Stimulated activated CD8-positive, alpha-beta memory T cell treated with anti-CD3 and anti-CD28 coated beads, Interleukin-2, amount 100 ng/mL, for 1 hour (primary cell): ENCODE data around the gene CFAP69.
"Not testable (repeated sequence)": the region's sequence is repeated elsewhere in the genome, so short reads cannot be mapped to it uniquely, and the experiment has no call there.

Source experiments
- DNase-seq, 2 donors: peaks; one replicate each; pipeline ENCODE4 v3.0.0-alpha.2; 2020; ENCODE audit warnings: low read depth in 2 of 2

The CFAP69 gene

DNA sequence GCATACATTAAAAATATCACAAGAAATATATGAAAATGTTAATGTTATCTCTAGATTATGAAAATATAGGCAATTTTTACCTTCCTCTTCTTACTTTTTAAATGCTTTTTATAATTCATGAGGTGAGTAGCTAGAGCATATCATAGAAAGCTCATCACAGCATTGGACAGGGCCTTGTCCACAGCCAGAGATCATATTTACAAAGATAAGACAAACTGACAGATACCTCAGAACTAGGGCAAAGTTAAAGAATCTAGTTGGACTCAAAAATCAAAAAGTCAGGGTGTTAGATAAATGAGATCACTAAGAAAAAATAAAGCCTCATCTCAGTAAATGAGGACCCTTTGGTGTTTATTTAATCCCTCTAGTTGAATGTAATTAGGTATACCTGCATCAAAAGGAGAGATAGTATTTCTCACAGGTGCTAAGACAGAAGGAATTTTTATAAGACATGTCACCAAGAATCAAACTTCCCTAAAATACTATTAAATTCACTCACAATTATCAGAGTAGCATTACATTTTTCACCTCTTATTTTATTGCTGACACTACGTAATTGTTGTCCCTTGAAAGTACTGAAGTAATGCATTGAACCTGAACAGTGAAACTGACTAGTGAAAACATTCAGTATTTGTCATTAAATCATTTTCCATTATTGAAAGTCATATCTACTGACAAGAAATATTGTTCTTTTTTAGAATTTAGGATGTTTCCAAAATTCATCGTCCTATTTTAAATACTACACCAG, 25.6 kb downstream of the CFAP69 start:
- DNase-seq: no peak

DNA sequence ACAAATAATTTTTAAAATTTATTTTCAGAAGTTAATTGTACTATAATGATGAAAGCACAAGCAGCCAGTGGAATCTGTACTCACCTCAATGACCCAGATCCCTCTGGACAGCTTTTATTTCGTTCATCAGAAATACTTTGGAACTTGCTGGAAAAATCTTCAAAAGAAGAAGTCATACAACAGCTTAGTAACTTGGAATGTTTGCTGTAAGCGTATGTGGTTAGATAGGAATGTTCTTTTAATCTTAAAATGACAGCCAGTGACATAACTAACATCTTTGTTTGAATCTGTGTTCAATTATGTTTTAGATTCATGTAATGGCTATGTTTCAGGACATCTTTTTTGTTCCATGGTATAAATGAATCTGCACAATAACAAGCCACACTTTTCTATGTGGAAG, 26.8 kb downstream of the CFAP69 start:
- no peak for DNase-seq

GRCh38 chr7:90272242-90272641, 27.3 kb downstream of the CFAP69 start:
- DNase-seq: no peak

DNA sequence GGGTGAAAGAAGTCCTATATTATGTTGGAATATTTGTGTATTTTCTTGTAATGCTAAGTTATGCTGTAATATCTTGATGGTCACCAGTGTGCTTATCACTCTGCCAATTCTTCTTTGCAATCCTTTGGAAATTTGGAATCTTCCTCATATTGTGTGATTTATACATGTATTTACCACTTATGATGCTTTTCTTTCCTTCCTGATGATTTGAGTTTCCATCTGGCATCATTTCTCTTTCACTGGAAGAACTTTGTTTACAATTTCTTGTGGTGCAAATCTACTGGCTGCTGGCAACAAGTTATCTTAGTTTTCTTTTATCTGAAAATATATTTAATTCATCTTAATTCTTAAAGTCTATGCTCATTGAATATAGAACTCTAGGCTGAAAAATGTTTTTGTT, 29.2 kb downstream of the CFAP69 start:
- no peak for DNase-seq

GRCh38 chr7:90276033-90276728, 31.2 kb downstream of the CFAP69 start:
- no peak for DNase-seq

DNA sequence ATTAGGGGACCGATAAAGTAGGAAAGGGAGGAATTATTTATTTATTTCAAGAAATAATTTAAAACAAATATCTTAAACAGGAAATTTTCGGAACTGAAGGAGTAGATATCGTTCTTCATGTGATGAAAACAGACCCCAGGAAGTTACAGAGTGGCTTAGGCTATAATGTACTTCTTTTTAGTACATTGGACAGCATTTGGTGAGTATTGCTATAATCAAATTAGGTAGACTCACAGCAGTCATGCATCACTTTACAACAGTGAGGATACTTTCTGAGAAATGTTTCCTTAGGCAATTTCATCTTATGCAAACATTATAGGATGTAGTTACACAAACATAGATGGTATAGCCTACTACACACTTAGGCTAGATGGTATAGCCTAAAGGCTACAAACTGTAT, 43.2 kb downstream of the CFAP69 start:
- DNase-seq: no peak

DNA sequence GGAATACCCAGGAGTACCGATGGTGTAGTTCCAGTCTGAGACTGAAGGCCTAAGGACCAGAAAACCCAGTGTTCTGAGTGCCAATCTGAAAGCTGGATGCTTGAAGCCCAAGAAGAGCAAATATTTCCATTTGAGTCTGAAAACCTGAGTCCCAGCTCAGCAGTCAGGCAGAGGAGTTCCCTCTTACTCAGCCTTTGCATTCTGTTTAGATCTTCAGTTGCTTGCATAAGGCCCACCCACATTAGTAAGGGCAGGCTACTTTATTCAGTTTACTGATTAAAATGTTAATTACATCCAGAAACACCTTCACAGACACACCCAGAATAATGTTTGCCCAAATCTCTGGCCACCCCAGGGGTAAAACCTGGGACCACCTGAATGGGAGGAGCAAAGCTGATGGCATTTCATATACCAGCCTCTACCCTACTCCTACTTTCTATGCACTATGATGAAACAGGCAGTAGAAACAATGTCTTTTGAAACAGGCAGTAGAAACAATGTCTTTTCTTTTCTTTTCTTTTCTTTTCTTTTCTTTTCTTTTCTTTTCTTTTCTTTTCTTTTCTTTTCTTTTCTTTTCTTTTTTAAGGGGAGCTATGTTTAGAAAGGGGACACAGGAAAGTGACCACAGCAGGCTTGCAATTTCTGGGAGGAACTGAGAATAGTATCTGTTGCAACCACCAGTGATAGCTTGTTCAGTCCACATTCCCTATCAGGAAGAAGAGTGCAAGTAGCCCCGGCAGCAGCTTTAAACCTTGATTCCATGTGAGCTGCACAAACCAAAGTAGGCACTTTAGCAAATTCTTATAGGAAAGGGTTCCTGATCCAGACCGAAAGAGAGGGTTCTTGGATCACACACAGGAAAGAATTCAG, 45.5 kb downstream of the CFAP69 start:
- DNase-seq: no peak

DNA sequence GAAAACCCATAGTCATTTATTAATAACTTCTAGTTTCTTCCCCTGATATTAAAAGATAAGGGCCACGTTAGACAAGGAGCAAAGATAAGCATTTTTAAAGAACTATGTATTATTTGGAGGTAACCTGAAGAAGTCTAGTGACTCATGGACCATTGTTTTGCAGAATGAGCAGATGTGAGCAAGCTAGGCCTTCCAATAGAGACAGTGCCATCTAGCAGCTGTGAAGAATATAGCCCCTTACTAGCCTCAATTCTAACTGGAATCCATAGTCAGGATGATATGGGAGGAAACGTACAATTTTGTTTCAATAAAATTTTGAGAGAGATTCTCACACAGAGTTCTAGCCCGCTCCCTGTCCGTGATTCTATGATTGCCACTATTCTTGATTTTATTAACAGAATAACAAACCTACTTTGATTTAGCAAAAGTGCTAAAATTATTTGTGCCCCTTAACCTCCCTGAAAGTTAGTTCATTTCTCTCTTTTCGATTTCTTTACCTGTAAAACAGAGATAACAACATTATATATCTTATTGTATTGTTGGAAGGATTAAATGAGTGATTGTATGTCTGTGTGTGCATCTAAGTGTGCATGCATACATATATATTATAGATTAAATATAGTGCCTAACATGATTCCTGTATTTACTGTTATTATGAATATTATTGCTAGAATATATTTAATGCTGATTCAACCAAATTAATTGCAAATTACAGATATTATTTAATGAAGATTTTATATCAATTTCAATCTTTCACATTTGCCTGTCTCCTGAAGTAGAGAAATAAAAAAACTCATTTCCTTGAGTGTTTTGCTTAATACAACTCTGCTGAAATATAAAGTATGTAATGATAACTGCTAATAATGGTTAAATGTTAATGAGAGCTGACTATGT, 53.4 kb downstream of the CFAP69 start:
- DNase-seq: no peak

DNA sequence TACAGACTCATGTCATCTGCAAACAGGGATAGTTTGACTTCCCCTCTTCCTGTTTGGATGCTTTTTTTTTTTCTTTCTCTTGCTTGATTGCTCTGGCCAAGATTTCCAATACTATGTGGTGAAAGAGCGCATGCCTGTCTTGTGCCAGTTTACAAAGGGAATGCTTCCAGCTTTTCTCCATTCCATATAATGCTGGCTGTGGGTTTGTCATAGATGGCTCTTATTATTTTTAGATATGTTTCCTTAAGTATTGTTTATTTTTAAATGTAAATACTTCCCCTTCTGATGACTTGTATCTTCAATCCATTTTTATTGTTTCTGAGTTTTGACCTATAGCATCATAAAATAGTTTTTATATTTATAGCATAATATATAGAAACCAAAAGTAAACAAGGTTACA, 58.3 kb downstream of the CFAP69 start:
- DNase-seq: no peak

DNA sequence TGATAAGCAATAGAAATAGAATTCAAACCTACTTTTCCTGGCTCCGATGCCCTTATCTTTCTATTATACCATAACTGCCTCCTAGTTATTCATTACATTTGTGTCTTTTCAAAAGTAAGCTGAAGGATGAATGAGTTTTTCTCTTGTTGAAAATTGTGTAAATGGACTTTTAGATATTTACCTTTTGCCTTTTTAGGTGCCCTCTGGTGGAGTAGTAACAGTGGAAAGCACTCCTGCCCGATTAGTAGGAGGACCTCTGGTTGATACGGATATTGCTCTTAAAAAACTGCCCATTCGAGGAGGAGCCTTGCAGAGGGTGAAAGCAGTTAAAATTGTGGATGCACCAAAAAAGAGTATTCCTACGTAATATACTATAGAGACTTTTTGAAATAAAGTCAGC, 64.9 kb downstream of the CFAP69 start:
- DNase-seq: no peak

- DNase-seq: no peak
These were observed 66.2 kb downstream of the CFAP69 start for GRCh38 chr7:90311175-90311574.

GRCh38 chr7:90312745-90313144, 67.8 kb downstream of the CFAP69 start:
- DNase-seq: no peak

DNA sequence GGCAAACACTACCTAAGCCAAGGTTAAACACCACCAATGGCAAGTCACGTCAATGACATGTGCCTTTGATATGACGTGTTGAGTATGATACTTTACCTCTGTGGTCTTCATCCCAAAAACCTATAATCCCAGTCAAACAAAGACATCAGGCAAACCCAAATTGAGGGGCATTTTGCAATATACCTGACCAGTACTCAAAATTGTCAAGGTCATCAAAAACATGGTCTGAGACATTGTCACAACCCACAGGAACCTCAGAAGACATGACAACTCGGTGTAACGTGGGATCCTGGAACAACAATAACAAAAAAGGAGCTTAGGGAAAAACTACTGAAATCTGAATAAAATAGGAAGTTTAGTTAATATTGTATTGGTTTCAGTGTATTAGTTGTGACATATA, 68.9 kb downstream of the CFAP69 start:
- no peak for DNase-seq

GRCh38 chr7:90320014-90320413, 75.0 kb downstream of the CFAP69 start:
- no peak for DNase-seq

DNA sequence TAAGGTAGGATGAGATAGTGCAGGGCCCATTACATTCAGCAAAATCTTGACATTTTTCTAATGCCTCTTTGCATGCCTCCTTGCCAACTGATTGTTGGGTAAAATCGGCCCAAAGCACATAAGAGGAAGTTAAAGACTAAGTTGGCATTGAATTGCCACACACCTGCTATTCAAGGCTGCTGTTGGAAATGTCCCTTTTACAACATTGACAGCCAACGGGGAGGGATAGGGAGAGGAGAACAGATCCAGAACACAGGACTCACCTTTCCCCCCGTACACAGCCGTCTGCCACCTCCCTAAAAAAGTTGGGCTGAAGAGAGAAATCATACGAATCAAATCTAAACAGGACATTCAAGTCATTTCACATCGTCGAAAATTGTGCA, 75.4 kb downstream of the CFAP69 start:
- no peak for DNase-seq

DNA sequence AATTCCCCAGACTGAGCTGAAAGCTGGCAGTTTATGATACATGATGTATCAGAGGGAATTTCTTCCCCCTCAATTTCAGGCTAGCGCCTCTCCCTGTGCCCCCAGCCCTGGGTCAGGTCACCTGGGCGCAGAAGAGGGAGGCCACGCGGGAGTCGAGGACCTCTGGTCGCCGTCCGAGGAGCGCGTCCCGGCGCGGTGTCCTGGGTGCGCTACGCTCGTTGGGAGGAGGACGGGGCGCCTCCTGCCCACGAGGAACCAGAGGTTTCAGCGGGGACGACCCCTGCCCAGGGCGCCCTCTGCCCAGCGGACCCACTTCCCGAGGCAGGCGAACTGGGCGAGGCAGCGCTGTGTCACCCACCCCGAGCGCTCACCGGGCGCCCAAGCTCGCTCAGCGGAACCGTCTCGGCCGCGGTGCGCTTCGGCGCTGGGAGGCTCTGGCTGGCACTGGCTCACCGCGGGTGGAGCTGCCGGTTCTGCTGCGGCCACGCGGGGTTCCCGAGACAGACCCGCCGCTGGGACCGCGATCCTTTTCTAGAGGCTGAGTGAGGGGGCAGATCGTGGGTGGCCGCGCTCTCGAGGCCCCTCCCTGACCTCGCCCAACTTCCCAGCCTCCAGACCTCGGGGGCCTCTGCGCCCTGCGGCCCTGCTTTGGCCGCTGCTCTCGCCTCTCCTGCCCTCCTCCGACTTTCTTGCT, 76.0 kb downstream of the CFAP69 start, which contains the start of gene FAM237B:
Gene FAM237B, minus strand, starts transcription at position 504 of the 694 bp plus-strand sequence. CDS start 1,556 bp downstream, outside the sequence.
- no peak for DNase-seq

DNA sequence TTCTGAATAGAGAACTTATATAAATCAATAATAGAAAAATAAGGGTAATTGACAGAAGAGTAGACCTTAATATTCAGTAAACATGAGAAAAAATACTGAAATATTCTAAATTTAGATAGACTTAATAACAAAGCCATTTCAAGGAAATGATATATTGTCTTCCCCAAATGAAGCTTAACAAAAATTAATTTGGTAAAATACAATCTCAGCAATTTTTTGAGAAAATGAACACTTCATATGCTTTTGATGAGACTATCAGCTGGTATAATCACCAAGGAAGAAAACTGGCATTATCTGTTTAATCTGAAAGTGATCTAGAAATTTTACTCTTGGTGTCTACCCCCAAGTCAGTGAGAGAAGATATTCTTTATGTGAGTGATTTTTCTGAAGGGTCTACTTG, 77.9 kb downstream of the CFAP69 start:
- no peak for DNase-seq

DNA sequence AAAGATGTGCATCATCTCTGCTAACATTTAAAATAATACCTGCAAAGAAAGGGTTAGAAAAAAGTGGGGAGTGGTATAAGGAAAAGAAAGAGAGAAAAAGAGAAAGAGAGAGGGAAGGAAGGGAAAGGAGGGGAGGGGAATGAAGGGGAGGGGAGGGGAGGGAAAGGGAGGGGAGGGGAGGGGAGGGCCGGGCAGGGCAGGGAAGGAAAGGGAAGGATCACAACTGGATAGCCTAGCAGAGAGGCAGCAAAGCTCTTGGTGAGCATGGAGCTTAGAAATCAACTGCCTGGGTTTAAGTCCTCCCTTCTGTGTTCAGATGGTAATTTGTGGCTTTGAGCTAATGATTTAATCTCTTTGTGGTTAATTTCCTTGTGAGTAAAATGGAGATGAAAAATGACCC, 81.5 kb downstream of the CFAP69 start:
- DNase-seq: no peak

DNA sequence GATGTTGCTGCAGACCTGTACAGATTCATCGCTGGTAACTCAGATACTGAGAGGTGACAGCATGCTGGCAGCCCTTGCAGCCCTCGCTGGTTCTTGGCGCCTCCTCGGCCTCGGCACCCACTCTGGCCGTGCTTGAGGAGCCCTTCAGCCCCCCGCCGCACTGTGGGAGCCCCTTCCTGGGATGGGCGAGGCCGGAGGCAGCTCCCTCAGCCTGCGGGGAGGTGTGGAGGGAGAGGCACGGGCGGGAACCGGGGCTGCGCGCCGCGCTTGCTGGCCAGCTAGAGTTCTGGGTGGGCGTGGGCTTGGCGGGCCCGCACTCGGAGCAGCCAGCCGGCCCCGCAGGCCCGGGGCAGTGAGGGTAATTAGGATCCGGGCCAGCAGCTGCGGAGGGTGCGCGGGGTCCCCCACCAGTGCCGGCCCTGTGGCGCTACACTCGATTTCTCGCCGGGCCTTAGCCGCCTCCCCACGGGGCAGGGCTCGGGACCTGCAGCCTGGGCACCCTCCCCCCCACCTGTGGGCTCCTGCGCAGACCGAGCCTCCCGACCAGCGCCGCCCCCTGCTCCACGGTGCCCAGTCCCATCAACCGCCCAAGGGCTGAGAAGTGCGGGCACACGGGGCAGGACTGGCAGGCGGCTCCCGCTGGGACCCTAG, 89.3 kb downstream of the CFAP69 start:
- no peak for DNase-seq

DNA sequence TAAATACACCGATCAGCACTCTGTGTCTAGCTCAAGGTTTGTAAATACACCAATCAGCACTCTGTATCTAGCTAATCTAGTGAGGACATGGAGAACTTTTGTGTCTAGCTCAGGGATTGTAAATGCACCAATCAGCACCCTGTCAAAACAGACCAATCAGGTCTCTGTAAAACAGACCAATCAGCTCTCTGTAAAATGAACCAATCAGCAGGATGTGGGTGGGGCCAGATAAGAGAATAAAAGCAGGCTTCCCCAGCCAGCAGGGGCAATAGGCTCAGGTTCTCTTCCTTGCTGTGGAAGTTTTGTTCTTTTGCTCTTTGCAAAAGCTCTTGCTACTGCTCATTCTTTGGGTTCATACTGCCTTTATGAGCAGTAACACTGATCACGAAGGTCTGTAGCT, 90.0 kb downstream of the CFAP69 start:
- DNase-seq: not testable (repeated sequence)
